K562 (cell line): Measurements from ENCODE around the gene RHOF. TPM values are rescaled to one million over a fixed set of nuclear protein-coding genes. Genes with fewer than 3 reads are reported as not detected.
A peak's percentile ranks its signal among the peaks of the same experiment; 100 is the strongest.

Source experiments
- ATAC-seq: fragments of 200-7000 bp; cut with Tn5 transposase; 3 replicates; pipeline ENCODE4 v1.9.1; 2020; ENCODE audit warnings: moderate library complexity
- BruUV-seq: library from RNA; stranded (reverse); fragments of 400-500 nt; replicated peaks from 2 replicates; lab custom pipeline; 2021; lab: Mats Ljungman, UMichigan
- CTCF ChIA-PET: fragments of 300-600 bp; formaldehyde crosslinking; extraction: SDS; loops from one replicate; lab custom pipeline; 2021; ENCODE audit warnings: low intra/inter-chr PET ratio; lab: Yijun Ruan, JAX
- POLR2A ChIA-PET: fragments of 300-600, 350-650 bp; sonication (Branson Sonifier 250); formaldehyde crosslinking; extraction: SDS; loops from one replicate; lab custom pipeline; 2021; ENCODE audit warnings: antibody characterized with exemption, inconsistent platforms; lab: Yijun Ruan, JAX
- DNase-seq, 4 experiments: peaks; one replicate each; pipeline versions ENCODE4 v3.0.0 to v3.0.0-alpha.2; 2011 to 2018; ENCODE audit warnings: low spot score in 3 of 4, mixed read lengths in 3 of 4; ENCODE audit errors: extremely low read depth in 1 of 4
- FAIRE-seq: peaks from 2 replicates; lab custom pipeline; 2011; peaks lifted over from hg19 to GRCh38; lab: Jason Lieb, UNC
- H2AFZ ChIP-seq: 2 replicates; pipeline ENCODE4 v1.6.0; 2011; ENCODE audit warnings: low read depth, low read length, control low read depth, inconsistent platforms
- H3K27ac ChIP-seq: fragments of 200-600 bp; 3 replicates; pipeline ENCODE4 v1.8.0; 2011; ENCODE audit warnings: low read depth, mild to moderate bottlenecking, control low read depth, inconsistent platforms, low read length, moderate library complexity, mixed read lengths; ENCODE audit errors: extremely low read depth
- H3K27me3 ChIP-seq, 2 experiments: fragments of 300-600 bp in 1 of 2; 2 replicates in 1 of 2; 3 replicates in 1 of 2; pipeline versions ENCODE4 v1.6.0 to v1.8.0; 2011; ENCODE audit warnings: inconsistent platforms in 2 of 2, low read length in 2 of 2, mild to moderate bottlenecking in 1 of 2, mixed read lengths in 1 of 2, moderate library complexity in 1 of 2; ENCODE audit not compliant: control insufficient read depth in 2 of 2, insufficient read depth in 2 of 2
- H3K36me3 ChIP-seq: fragments of 300-600 bp; 3 replicates; pipeline ENCODE4 v1.8.0; 2011; ENCODE audit warnings: mild to moderate bottlenecking, low read length, inconsistent platforms; ENCODE audit not compliant: control insufficient read depth, insufficient read depth
- H3K4me1 ChIP-seq, 2 experiments: fragments of 200-600 bp in 1 of 2; replicated peaks in 1 of 2; 2 replicates in 1 of 2; 3 replicates in 1 of 2; pipeline versions ENCODE4 v1.5.1 to v1.8.0; 2011; ENCODE audit warnings: inconsistent platforms in 2 of 2, low read length in 2 of 2, mild to moderate bottlenecking in 1 of 2, mixed read lengths in 1 of 2, moderate library complexity in 1 of 2; ENCODE audit not compliant: control insufficient read depth in 2 of 2, insufficient read depth in 2 of 2
- H3K4me2 ChIP-seq: 2 replicates; pipeline ENCODE4 v1.6.1; 2011; ENCODE audit warnings: low read length, control low read depth, inconsistent platforms, mixed read lengths; ENCODE audit not compliant: insufficient read depth
- H3K4me3 ChIP-seq: fragments of 200-600 bp; sonication (generic), shearing (Covaris generic); 2 replicates; pipeline ENCODE4 v1.5.1; 2016; ENCODE audit warnings: control low read depth, inconsistent platforms
- H3K79me2 ChIP-seq: fragments of 200-600 bp; 3 replicates; pipeline ENCODE4 v1.8.0; 2011; ENCODE audit warnings: low read length, inconsistent platforms; ENCODE audit not compliant: control insufficient read depth, insufficient read depth
- H3K9ac ChIP-seq, 2 experiments: 2 replicates each; pipeline versions ENCODE4 v1.6.0 to v1.6.1; 2011; ENCODE audit warnings: low read depth in 2 of 2, low read length in 2 of 2, control low read depth in 1 of 2, inconsistent platforms in 1 of 2, mild to moderate bottlenecking in 1 of 2, mixed read lengths in 1 of 2; ENCODE audit not compliant: insufficient read depth in 1 of 2
- H3K9me1 ChIP-seq: one replicate; pipeline ENCODE4 v1.6.0; 2011; ENCODE audit warnings: inconsistent platforms, mild to moderate bottlenecking, low read length, moderate library complexity; ENCODE audit not compliant: control insufficient read depth, insufficient read depth
- H3K9me3 ChIP-seq: replicated peaks from 2 replicates; pipeline ENCODE4 v1.5.1; 2011; ENCODE audit warnings: low read depth, low read length, inconsistent platforms; ENCODE audit not compliant: control insufficient read depth, insufficient read depth
- H4K20me1 ChIP-seq: replicated peaks from 2 replicates; pipeline ENCODE4 v1.6.1; 2011; ENCODE audit warnings: low read length, inconsistent platforms, mixed read lengths; ENCODE audit not compliant: control insufficient read depth, insufficient read depth
- CBX3 ChIP-seq, 2 experiments: IDR thresholded peaks; 1 replicate in 1 of 2; 2 replicates in 1 of 2; pipeline ENCODE4 v1.6.1; 2012; ENCODE audit warnings: inconsistent platforms in 2 of 2, low read length in 2 of 2, borderline replicate concordance in 1 of 2, control low read depth in 1 of 2
- E2F4 ChIP-seq: sonication (generic); formaldehyde crosslinking; IDR thresholded peaks from 2 replicates; pipeline ENCODE4 v1.8.0; 2022; ENCODE audit warnings: mild to moderate bottlenecking, low read depth, missing genetic modification reagents
- HBP1 ChIP-seq: fragments of 450-650 bp; formaldehyde crosslinking; IDR thresholded peaks from 2 replicates; pipeline ENCODE4 v1.4.0; 2022; ENCODE audit warnings: missing genetic modification characterization
- ILF3 ChIP-seq: fragments of 450-650 bp; IDR thresholded peaks from 2 replicates; pipeline ENCODE4 v1.6.1; 2018; ENCODE audit warnings: antibody characterized with exemption, mild to moderate bottlenecking, moderate library complexity, borderline replicate concordance
- PHB ChIP-seq: fragments of 250-450 bp; sonication (Bioruptor Pico); IDR thresholded peaks from 2 replicates; pipeline ENCODE4 v1.5.0; 2021
- PPARD ChIP-seq: fragments of 250-450 bp; sonication (Bioruptor Pico); IDR thresholded peaks from 2 replicates; pipeline ENCODE4 v1.8.0; 2022; ENCODE audit warnings: inconsistent platforms, mild to moderate bottlenecking, moderate library complexity
- RBM14 ChIP-seq: fragments of 200-400 bp; formaldehyde crosslinking; IDR thresholded peaks from 2 replicates; pipeline ENCODE4 v1.6.1; 2018; ENCODE audit warnings: low read depth, mild to moderate bottlenecking, low read length, moderate library complexity, borderline replicate concordance; ENCODE audit not compliant: insufficient read depth
- RBM15 ChIP-seq: fragments of 200-400 bp; formaldehyde crosslinking; IDR thresholded peaks from 2 replicates; pipeline ENCODE4 v1.6.1; 2018; ENCODE audit warnings: mild to moderate bottlenecking, low read length, moderate library complexity; ENCODE audit not compliant: insufficient read depth
- SMARCB1 ChIP-seq: IDR thresholded peaks from 2 replicates; pipeline ENCODE4 v1.6.1; 2011; ENCODE audit warnings: improper control_type of control experiment, low read depth; ENCODE audit not compliant: insufficient read length
- SRSF9 ChIP-seq: fragments of 200-400 bp; formaldehyde crosslinking; IDR thresholded peaks from 2 replicates; pipeline ENCODE4 v1.6.1; 2017; ENCODE audit warnings: low read depth, low read length, borderline replicate concordance
- THRAP3 ChIP-seq: fragments of 450-650 bp; IDR thresholded peaks from 2 replicates; pipeline ENCODE4 v1.6.1; 2016; ENCODE audit warnings: mild to moderate bottlenecking, inconsistent platforms, borderline replicate concordance
- U2AF2 ChIP-seq: fragments of 200-400 bp; formaldehyde crosslinking; optimal IDR thresholded peaks from 2 replicates; pipeline ENCODE3; 2017; ENCODE audit warnings: low read depth, mild to moderate bottlenecking, low read length
- ZNF274 ChIP-seq: IDR thresholded peaks from 2 replicates; pipeline ENCODE4 v1.6.1; 2011; ENCODE audit warnings: low read depth, mild to moderate bottlenecking, low read length, moderate library complexity, borderline replicate concordance
- ZNF311 ChIP-seq: fragments of 250-450 bp; sonication (Bioruptor Pico); IDR thresholded peaks from 2 replicates; pipeline ENCODE4 v1.4.0; 2020; ENCODE audit warnings: mild to moderate bottlenecking, moderate library complexity
- ZNF584 ChIP-seq: fragments of 200-800 bp; sonication (Bioruptor generic); IDR thresholded peaks from 2 replicates; pipeline ENCODE4 v1.6.1; 2016; ENCODE audit warnings: low read depth, mild to moderate bottlenecking, missing genetic modification characterization, missing compliant biosample characterization
- WGBS: fragments of 100-300 bp; shearing (Covaris generic); methylation state at CpG from one replicate; pipeline ENCODE4 v1.1.6; 2016; ENCODE audit warnings: low coverage, mixed read lengths; ENCODE audit not compliant: insufficient coverage; ENCODE audit errors: missing lambda C conversion rate; 5-methylcytosine and 5-hydroxymethylcytosine counted together
- in situ Hi-C: fragments of 300-500 bp; cut with MboI; formaldehyde crosslinking; loops from 4 replicates; pipeline ENCODE4 v1.15.0; 2018; ENCODE audit warnings: inconsistent platforms, mixed read lengths
- intact Hi-C: fragments of 100-400 bp; cut with micrococcal nuclease; formaldehyde crosslinking; loops from 2 replicates; pipeline ENCODE4 v1.14.2; 2022
- polyA plus RNA-seq, 8 experiments: library from polyadenylated mRNA; depleted of rRNA in 4 of 8; stranded (reverse) in 5 of 8; unstranded in 3 of 8; fragments of >200 nt; fragmentation: Nextera tagmentation in 2 of 8; fragmentation: Illumina TruSeq in 1 of 8; extraction: Ambion mirVana in 2 of 8; extraction: Trizol in 1 of 8; gene quantifications; 2 replicates each; pipeline versions ENCODE4 v1.2.1 to v1.2.3, GENCODE V29; 2011 to 2014; ENCODE audit warnings: inconsistent platforms in 1 of 8, missing spikeins in 1 of 8
- total RNA-seq, 7 experiments: library from RNA; depleted of rRNA in 6 of 7; stranded (reverse); fragments of >200 nt in 6 of 7; fragmentation: Illumina TruSeq in 2 of 7; extraction: Trizol in 2 of 7; gene quantifications; 2 replicates each; pipeline versions ENCODE4 v1.2.1 to v1.2.3, GENCODE V29; 2011 to 2021; ENCODE audit warnings: low replicate concordance in 1 of 7
- TF ChIP-seq, protein P1 (sequence below): sonication (generic); formaldehyde crosslinking; IDR thresholded peaks from 2 replicates; pipeline ENCODE4 v1.8.0; 2022; ENCODE audit warnings: missing genetic modification reagents, mild to moderate bottlenecking, borderline replicate concordance

The RHOF gene
- total and polyA plus RNA-seq, 9 of the 15 experiments (the other 6 are each of a cell fraction or from before 2014, with no cell fraction given): 0.13 to 10.1 (median 4.0) TPM

- FAIRE-seq: peak; percentile 66
- Histone ChIP-seq H3K4me2 (peak overlapping the region; percentile 56; the same call in 1 of the 2 replicates), H2AFZ (no peak overlapping the region), H3K79me2 (peaks cover 9% of the 10 kb centered on the region; the same call in 2 of the 3 replicates), H3K27ac (peak overlapping the region; percentile 81), H3K36me3 (peaks cover 3% of the 10 kb centered on the region; the same call in 2 of the 3 replicates), H3K9me3 (no peaks in the 10 kb centered on the region), H3K9ac (peak overlapping the region; percentile 11 to 58; a peak in 3 of 4 replicates), H3K27me3 (no peaks in the 10 kb centered on the region), H3K4me3 (no peak overlapping the region), H3K9me1 (no peaks in the 10 kb centered on the region), H4K20me1 (no peaks in the 10 kb centered on the region), H3K4me1 (peaks cover 37 to 41% of the 10 kb centered on the region in 2 experiments)
- intact Hi-C loops (loop anchor here (2.0 kb wide), 1 partner anchor 26 kb away; the partner anchor contains the start of gene TMEM120B), in situ Hi-C loops (no loop called here)
- ChIA-PET POLR2A (interaction anchor here (0.7 to 1.4 kb wide), 2 partner anchors 8 to 10 kb away, joined by 3 to 6 read pairs; no protein-coding TSS in a partner anchor), CTCF (no interaction called here)
- 42% methylated on average over 9 of the region's 9 CpGs for WGBS
- peak; percentile 93 for ATAC-seq
- no TSS peak for BruUV-seq
- DNase-seq: peak; percentile 85 to 91 (median 89)
- no peak for TF ChIP-seq RBM15
- TF ChIP-seq, protein P1, sequence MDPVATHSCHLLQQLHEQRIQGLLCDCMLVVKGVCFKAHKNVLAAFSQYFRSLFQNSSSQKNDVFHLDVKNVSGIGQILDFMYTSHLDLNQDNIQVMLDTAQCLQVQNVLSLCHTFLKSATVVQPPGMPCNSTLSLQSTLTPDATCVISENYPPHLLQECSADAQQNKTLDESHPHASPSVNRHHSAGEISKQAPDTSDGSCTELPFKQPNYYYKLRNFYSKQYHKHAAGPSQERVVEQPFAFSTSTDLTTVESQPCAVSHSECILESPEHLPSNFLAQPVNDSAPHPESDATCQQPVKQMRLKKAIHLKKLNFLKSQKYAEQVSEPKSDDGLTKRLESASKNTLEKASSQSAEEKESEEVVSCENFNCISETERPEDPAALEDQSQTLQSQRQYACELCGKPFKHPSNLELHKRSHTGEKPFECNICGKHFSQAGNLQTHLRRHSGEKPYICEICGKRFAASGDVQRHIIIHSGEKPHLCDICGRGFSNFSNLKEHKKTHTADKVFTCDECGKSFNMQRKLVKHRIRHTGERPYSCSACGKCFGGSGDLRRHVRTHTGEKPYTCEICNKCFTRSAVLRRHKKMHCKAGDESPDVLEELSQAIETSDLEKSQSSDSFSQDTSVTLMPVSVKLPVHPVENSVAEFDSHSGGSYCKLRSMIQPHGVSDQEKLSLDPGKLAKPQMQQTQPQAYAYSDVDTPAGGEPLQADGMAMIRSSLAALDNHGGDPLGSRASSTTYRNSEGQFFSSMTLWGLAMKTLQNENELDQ (CRISPR knock-in tag): no peak
- no peak for TF ChIP-seq E2F4 (CRISPR knock-in tag)
- TF ChIP-seq PPARD (CRISPR knock-in tag): no peak
- TF ChIP-seq HBP1 (CRISPR knock-in tag): no peak
- peak; percentile 82 for TF ChIP-seq ZNF584
- no peak for TF ChIP-seq U2AF2
- no peak for TF ChIP-seq ILF3
- TF ChIP-seq PHB (CRISPR knock-in tag): no peak
- no peak for TF ChIP-seq RBM14
- TF ChIP-seq ZNF311 (CRISPR knock-in tag): no peak; the same call in 1 of the 2 replicates
- no peak for TF ChIP-seq ZNF274
- TF ChIP-seq SRSF9: no peak
- no peak for TF ChIP-seq SMARCB1
- TF ChIP-seq CBX3 (IDR thresholded peaks at IDR 0.05; ENCODE audit: borderline replicate concordance in 1 of 2, low read length in 2 of 2): 0 out of 3 replicates have a peak, but pooled peaks of 1 of the 2 experiments have one; percentile 54
- TF ChIP-seq THRAP3: no peak
Measured at GRCh38 chr12:121738340-121738858, 55.1 kb downstream of the RHOF start.
